G401 (cell line): ENCODE results near the gene MYO5A. TPM values are rescaled to one million over a fixed set of nuclear protein-coding genes. Genes with fewer than 3 reads are reported as not detected.

Experiments
- DNase-seq: peaks from one replicate; pipeline ENCODE4 v3.0.0-alpha.2; 2015; ENCODE audit warnings: low spot score
- in situ Hi-C: cut with HindIII; loops from 2 replicates; pipeline ENCODE4 v1.10.0; 2016; ENCODE audit warnings: low sequenced_read_pairs, mixed read lengths
- total RNA-seq: library from RNA; depleted of rRNA; stranded (reverse); fragments of >200 nt; shearing (Covaris generic); gene quantifications from 2 replicates; pipeline ENCODE4 v1.2.3, GENCODE V29; 2014

Gene MYO5A
- total RNA-seq, 1 experiment from 2014 or later = 10.0 TPM

DNA sequence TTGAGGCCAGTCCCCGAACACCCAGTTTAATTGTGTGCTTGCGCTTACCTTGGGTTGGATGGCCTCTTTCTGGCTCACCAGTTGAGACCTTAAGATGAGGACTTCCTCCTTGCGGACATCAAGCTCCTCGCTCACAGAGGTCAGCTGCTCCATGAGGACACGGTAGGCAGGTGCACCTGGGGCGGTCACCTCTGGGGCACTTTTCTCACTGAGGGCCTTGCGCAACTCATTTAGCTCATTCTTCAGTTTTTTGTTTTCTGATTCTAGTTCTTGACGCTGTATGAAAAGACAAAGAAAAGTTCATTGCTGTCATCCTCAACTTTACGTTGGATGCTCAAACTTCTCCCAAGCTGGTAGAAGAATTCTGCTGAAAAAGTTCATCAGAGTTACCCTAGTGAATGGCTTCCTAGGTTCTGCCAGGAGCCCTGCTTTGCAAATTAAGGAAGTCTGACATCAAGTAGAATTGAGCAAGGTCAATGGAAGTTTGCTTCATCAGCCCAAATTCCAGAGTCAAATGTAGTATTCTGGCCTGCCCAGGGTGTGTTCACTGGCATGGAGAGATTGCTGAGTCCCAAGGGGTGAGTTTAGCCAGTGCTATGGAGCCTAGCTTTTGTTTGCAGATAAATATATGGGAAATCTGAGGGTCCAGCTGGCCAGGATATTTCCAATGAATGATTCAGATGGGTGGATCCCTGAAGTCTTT, 177.3 kb downstream of the MYO5A start:
- DNase-seq = no peak
- in situ Hi-C loops = no loop called here

DNA sequence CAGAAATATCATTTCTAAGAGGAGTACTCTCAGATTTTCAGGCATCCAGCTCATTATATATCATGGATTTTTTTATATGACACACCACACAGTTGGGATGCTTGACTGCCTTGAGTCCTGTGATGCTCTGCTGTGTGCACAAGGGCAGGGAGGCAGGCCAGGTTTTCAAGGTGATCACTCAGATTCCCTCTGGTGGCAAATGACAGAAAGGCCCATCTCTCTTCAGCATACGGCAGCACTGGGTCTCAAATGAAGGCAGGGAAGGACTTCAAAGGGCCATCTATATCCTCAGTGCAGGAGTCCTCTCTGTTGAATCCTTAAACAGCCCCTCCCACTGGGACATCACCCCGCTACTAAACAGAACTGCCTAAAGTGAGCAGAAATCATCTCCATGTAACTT, 178.3 kb downstream of the MYO5A start:
- in situ Hi-C loops = no loop called here
- no peak for DNase-seq

DNA sequence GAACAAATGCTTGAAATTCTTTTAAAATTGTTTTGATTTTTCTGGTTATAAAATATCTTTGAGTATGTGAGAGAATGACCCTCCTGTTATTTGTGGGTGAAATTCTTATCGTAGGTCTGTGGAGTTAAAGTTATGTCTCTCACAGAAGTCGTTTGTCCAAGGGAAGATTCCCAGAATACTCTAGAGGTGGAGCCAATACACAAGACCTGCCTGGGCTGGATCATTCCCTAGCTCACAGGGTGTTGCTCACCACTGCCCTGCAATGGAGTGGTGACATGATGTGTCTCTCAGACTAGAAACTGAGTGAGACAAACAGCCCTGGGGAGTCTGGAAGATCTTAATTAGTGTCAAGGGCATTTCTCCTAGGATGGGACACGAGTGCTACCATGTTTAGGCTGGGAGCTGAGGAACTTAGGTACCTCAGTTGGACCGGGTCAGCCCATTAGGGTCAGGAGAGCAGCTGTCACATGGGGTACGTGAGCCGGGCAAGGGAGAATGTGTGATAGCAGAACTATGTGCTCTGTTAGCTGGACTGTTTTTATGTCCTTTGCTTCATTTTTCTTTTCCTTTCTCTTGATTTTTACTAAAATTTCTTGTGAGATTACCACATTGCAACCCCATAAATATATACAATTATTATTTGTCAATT, 179.5 kb downstream of the MYO5A start:
- in situ Hi-C loops = no loop called here
- DNase-seq = no peak

DNA sequence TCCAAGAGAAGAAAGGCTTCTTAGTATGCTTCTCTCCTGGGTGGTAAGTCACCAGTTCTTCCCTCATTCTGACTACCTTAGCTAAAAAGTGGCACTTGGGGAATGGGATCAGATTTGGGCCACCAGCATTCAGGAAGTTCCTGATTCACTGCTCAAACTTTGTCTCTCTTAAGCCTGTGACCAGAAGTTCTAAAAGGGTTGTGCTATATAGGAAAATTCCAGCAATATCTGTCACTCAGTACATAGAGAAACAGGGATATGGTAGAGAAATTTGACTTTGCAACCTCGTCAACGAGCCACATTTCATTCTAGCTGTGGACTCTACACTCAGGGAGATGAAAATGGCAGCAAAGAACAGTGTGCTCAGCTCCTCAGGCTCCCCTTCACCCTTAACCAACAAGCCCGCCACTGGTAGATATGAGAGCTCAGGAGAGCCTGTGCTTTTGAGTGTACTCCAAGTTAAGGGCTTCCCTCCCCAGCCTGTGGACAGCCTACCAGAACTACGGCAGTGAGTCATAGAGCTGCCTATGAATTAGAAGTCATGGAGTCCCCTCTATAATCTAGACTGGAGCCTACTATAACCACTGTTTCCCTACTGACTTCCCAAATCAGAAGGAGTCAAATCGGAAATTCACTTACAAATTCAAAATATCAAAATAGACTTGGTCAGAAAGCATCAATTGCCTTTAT, 180.5 kb downstream of the MYO5A start:
- no peak for DNase-seq
- in situ Hi-C loops = no loop called here

DNA sequence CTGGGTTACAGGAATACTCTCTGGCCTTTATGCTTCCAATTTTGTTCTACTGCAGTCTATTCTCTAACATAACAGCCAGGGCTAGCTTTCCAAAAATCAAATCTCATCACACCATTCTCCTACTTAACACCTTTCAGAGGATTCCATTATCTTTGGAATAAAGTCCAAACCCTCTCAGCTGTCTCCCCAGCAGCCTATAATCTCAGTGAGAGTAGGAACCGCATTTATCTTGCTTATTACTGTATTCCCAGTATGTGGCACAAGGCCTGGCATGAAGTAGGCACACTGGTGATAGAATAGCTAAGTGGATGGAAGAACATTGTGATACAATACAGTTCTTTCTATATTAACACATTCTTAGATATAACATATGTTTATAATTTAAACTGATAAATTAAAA, 184.1 kb downstream of the MYO5A start:
- in situ Hi-C loops = no loop called here
- DNase-seq = no peak

DNA sequence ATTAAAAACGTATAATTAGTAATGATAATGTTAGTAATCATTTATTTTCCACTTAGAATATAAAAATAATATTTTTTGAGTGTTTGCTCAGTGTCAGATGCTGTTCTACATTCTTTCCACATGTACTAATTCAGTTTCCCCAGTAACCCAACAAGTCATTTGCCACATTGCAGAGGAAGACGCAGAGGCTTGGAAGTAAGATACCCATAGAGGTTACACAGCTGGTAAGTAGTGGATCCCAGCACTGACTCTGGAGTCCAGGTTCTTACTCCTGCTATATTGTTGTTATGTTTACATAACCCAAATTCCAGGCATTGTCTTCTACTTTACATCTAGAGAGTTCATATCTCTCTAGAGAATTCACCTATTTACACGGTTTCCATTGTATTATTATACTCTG, 184.8 kb downstream of the MYO5A start:
- in situ Hi-C loops = no loop called here
- no peak for DNase-seq

DNA sequence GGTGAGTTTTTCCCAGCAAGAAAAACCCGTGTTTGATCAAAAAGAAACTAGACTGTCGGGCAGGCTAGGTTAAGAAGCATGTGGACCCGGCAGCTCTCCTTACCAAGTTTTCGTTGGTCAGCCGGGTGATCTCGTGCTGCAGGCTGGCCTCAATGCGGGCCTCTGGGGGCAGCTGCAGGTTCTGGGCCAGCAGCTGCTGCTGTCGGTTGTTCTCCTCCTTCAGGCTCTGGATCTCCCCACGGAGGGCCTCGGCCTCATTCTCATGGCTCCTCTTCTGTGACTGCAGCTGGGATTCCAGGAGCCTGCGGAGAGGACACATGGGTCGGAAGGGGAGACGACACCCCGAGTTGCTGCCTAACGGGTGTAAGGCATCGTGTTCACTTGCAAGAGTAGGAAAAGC, 188.6 kb downstream of the MYO5A start:
- DNase-seq = no peak
- in situ Hi-C loops = no loop called here

DNA sequence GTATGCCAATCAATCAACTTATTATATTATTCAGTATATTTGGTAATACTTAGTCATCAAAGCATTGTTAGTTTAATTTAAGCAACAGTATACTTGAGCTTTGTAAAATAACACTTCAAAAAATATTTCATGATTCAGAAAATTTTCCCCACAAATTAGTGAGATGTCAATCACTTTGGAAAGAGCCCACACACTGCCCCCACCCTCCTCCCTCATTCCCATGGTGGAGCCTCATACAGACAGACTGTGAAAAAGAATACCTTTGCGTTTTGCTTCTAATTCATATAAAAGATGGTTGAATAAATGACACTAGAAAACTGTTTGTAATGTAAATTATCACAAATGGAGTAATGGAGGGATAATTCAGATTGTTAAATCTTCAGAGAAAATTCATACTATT, 189.8 kb downstream of the MYO5A start:
- DNase-seq = no peak
- in situ Hi-C loops = no loop called here

DNA sequence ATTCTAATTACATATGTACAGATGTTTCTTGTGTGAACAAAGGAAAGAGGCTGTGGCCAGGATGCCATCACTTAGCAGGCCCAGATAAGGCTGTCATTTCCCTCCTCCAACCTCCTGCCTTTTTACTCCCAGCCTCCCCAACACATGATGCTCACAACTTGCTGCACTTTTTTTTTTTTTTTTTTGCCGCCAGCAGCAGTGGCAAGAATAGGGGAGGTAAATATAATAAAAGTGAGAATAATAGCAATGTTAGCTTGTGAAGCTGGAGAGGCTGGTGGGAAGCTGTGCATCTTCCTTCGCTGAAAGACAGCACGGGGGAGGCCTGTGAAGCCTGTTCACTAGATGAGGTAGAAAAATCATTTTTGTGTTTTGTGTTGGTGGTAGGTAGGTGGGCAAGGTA, 190.6 kb downstream of the MYO5A start:
- in situ Hi-C loops = no loop called here

DNA sequence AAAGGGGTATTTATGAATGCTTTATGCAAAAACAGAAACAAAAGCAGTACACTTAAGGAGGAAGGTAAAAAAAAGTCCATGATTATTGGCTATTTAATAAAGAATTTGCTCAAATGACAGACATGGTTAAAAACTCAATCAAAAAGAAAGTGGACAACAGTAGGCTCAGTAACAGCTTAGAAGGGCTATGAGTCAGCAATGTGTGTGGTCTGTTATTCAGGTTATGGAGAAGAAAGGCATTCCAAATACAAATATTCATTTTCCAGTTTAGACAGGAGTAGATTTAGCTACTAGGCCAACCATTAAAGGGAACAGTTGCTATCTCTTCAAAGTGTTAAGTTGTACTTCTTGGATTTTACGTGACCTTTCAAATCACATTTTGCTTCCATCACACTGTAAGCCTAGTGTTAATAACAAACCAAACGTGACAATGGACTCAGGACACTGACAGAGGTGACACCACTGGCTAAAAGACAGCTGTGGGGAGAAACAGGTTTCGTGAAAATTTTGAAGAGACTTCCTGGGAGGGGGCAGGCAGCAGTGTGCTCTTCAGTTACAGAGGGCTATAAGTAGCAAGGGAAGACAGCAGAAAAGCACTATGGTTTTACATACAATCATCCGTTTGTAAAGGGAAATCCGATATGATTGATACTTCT, 191.4 kb downstream of the MYO5A start:
- DNase-seq = peak; percentile 40
- in situ Hi-C loops = no loop called here

More for the DNA sequence above, 190.6 kb downstream of the MYO5A start:
- peak; percentile 41 for DNase-seq

DNA sequence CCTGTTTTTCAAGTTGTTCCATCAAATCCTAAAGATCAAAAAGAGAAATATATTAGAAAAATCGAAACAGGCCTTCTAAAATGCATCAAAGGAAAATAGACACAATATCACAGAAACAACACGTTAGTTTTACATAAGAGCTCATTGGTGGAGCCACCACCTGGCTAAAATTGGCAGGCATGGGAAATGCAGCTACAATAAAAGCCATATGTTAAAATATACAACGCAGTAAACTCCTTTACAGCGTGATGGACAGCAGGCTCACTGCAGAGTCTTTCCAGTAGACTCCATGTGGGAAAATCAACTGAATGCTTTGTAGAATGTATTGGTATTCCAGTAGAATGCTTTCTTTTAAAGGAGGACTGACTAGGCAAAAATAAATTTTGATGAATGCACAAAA, 192.2 kb downstream of the MYO5A start:
- peak; percentile 71 for DNase-seq
- in situ Hi-C loops = no loop called here

DNA sequence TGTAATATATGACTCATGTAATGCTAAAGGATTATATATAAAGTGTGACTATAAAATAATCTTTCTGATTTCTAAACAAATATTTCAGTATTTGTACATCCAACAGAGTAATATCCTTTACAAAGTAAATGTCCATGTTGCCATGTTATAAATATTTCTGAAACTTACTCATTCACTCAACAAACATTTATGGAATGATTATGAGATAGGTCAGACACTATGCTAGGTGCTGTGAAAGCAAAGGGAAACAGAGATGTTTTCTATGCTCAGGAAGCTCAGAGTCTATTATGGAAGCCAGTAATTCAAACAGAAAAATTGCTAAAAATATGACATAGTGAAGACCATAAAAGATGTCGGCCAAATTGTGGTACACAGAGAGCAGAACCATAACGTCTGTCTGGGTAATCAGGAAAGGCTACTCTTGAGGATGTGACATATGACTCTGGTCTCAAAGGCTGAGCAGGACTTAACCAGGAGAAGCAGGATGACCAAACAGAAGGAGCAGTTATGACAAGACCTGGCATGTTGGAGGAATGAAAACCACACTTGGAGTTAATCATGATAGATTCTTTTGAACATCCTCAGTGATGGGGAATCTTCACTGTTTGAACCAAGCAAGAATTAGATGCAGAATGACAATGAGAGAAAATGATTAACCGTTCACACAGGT, 194.1 kb downstream of the MYO5A start:
- in situ Hi-C loops = no loop called here

DNA sequence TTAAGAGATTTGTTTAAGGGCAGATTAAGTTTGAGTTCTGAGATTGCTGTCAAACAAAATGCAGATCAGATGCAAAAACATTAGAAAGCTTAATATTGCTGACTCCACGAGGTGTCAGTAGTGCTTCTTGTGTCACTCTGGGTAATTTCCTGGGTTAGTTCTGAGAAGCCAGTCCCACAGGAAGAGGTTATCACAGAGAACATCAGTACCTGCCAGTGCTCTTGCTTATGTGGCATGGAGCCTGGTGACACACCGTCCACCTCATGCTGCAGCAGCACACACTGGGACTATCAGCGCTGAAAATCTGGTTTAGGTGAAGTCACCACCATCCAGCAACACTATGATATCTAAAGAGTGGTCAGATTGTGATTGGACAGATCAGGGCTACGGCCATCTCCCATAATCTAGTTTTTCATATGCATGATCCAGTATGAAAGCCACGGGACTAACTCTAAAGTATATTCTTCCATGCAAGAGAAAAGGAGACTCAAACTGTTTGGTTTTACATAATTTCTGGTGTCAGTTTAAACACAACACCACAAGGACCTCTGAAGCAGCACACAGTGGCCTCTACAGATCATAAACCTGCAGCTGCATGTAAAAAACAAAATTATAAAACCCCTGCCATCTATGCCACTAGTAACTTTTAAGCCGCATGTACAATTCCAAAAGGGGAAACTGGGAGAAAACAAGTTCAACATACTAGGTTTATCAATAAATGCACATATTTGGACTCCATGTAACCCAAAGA, 197.0 kb downstream of the MYO5A start:
- in situ Hi-C loops = no loop called here

More for the DNA sequence above, 194.1 kb downstream of the MYO5A start:
- DNase-seq = no peak

DNA sequence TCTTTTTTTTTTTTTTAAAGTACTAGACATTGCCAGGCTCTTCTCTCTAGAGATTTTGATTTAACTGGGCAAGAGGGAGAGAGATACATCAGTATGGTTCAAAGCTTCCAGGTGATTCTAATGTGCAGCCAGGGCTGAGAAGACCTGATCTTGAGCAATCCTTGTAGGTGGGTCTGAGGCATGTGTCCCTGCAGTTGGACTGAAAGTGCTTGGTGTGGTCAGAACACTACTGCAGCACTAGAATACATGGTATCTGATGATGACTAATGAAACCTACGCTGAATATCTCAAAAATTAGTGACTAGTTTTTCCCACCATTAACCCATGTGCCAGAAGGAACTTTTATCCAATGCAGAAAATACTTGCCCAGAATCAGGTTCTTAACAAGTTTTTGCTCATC, 198.7 kb downstream of the MYO5A start:
- in situ Hi-C loops = no loop called here

More for the DNA sequence above, 197.0 kb downstream of the MYO5A start:
- DNase-seq = peak; percentile 86

DNA sequence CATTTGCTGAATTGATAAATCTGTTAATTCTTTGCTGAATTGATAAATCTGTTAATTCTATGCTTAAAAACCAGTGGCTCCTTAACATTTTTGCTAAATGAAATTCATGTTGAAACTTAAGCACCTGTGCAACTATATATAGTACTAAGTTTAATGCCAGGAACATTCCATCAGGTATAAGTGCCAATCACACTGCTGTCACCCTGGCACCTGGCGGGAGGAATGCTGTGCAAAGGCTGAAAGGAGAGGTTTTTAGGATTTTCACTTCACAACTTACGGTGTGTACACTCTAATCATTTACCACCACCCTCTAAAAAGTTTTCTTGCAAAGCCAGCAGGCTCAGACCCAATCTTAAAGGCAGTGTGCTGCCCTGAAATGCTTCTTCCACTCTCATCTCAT, 199.5 kb downstream of the MYO5A start:
- in situ Hi-C loops = no loop called here
- peak; percentile 59 for DNase-seq

More for the DNA sequence above, 198.7 kb downstream of the MYO5A start:
- no peak for DNase-seq

DNA sequence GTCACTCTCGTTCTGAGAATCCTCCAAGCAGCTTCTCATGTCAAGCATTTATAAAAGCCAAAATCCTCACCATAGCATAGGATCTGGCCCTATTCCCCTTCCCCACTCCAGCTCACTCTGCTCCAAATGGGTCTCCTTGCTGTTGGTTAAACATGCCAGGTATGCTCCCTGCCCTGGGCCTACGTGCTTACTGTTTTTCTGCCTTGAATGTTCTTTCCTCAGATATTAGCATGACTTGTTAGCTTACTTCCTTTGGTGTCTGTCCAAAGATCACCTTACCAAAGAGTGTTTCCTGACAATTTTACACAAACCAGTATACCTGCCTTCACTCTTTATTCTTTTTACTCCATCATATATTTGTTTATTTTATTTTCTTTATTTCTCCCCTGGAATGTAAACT, 200.0 kb downstream of the MYO5A start:
- in situ Hi-C loops = no loop called here

DNA sequence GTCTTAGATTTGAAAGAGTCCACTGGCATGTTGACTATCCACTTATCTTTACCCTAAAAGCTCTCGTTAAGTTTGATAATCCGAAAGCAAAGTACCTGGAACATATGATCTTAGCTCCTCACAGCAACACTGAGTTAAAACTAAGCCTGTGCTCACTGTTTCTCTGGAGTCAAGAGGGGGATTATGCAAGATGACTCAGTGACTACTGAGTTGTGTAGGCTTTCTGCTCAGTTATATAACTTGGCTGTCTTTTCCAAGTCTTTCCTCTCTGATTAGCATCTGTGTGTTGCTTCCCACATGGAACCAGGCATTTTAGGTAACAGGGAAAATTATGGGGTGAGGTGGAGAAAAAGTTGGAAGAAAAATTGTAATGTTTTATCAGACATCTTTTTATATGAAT, 201.9 kb downstream of the MYO5A start:
- in situ Hi-C loops = no loop called here

More for the DNA sequence above, 200.0 kb downstream of the MYO5A start:
- peak; percentile 40 for DNase-seq

DNA sequence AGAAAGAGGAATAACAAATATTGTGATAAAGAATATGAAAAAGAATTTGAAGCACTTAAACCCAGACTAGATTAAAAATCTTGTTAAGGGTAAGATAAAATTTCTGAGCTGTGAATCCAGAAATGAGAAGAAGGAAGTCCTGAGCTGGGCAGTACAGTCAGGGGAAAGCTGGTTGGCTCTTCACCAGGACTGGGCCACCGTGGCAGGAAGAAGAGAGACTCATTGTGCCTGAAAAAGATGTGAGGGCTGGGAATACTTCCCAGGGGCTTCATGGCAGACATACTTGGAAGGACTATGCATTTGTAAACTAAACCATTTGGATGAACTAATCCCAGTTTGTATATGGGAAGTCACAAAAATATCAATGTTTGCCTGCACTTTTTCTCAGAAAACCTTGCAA, 204.6 kb downstream of the MYO5A start:
- peak; percentile 37 for DNase-seq
- in situ Hi-C loops = no loop called here

More for the DNA sequence above, 201.9 kb downstream of the MYO5A start:
- no peak for DNase-seq
